ENCODE data around the gene CPNE1. TPM values are rescaled to one million over a fixed set of nuclear protein-coding genes. Genes with fewer than 3 reads are reported as not detected.

The CPNE1 gene
- total and polyA plus RNA-seq, 2 of the 8 experiments (the other 6 are each of a cell fraction or from before 2014, with no cell fraction given), result 294 to 346 TPM

GRCh38 chr20:35611482-35611881 lies 53.2 kb downstream of the CPNE1 start (continued):
- TF ChIP-seq HDAC6 (IDR thresholded peaks at IDR 0.05; ENCODE audit: low read depth, low read length) (no peak), JUND (IDR thresholded peaks at IDR 0.05; ENCODE audit: low read length) (no peak), KDM4A (IDR thresholded peaks at IDR 0.05; ENCODE audit: low read depth, low read length, severe bottlenecking) (no peak), CTBP2 (IDR thresholded peaks at IDR 0.05; ENCODE audit: borderline replicate concordance, insufficient read depth, insufficient read length, low read length) (no peak), CBX5 (IDR thresholded peaks at IDR 0.05; ENCODE audit: low read depth, low read length) (no peak), TAF7 (optimal IDR thresholded peaks at IDR 0.05; ENCODE audit: borderline replicate concordance, low read depth, low read length) (no peak), CEBPB (IDR thresholded peaks at IDR 0.05; ENCODE audit: low read depth, low read length) (no peak), CHD7 (IDR thresholded peaks at IDR 0.05; ENCODE audit: insufficient replicate concordance, low read length) (no peak), NRF1 (IDR thresholded peaks at IDR 0.05; ENCODE audit: low read depth, low read length) (no peak)
